Parathyroid adenoma (tissue), 2 donors: ENCODE data around the gene LRRTM2.

ENCODE experiments used
- H2AFZ ChIP-seq: fragments of 300-600 bp; sonication (generic); one replicate; pipeline ENCODE4 v1.7.0; 2017; ENCODE audit warnings: antibody characterized with exemption, mild to moderate bottlenecking
- H3K27ac ChIP-seq: fragments of 300-600 bp; sonication (generic); one replicate; pipeline ENCODE4 v1.7.0; 2017
- H3K27me3 ChIP-seq: fragments of 300-600 bp; sonication (generic); one replicate; pipeline ENCODE4 v1.7.0; 2017; ENCODE audit warnings: low read length; ENCODE audit not compliant: control insufficient read depth, insufficient read depth
- H3K36me3 ChIP-seq: fragments of 300-600 bp; sonication (generic); one replicate; pipeline ENCODE4 v1.7.0; 2017; ENCODE audit warnings: low read length; ENCODE audit not compliant: control insufficient read depth, insufficient read depth
- H3K4me1 ChIP-seq: fragments of 300-600 bp; sonication (generic); one replicate; pipeline ENCODE4 v1.7.0; 2017; ENCODE audit warnings: control low read depth
- H3K4me2 ChIP-seq: fragments of 300-600 bp; sonication (generic); one replicate; pipeline ENCODE4 v1.7.0; 2017; ENCODE audit warnings: low read length
- H3K4me3 ChIP-seq: fragments of 300-600 bp; sonication (generic); one replicate; pipeline ENCODE4 v1.7.0; 2017; ENCODE audit warnings: low read depth, low read length
- H3K79me2 ChIP-seq: fragments of 300-600 bp; sonication (generic); one replicate; pipeline ENCODE4 v1.7.0; 2017; ENCODE audit warnings: control low read depth
- H3K9ac ChIP-seq: fragments of 300-600 bp; sonication (generic); one replicate; pipeline ENCODE4 v1.7.0; 2017; ENCODE audit warnings: mild to moderate bottlenecking
- H3K9me3 ChIP-seq: fragments of 300-600 bp; sonication (generic); one replicate; pipeline ENCODE4 v1.7.0; 2017; ENCODE audit warnings: low read length; ENCODE audit not compliant: control insufficient read depth
- TF ChIP-seq, protein P1 (sequence below): fragments of 300-600 bp; sonication (generic); IDR thresholded peaks from one replicate; pipeline ENCODE4 v1.7.0; 2017; ENCODE audit warnings: antibody characterized with exemption, mild to moderate bottlenecking
- donor health status: primary hyperparathyroidism.

LRRTM2 gene

DNA sequence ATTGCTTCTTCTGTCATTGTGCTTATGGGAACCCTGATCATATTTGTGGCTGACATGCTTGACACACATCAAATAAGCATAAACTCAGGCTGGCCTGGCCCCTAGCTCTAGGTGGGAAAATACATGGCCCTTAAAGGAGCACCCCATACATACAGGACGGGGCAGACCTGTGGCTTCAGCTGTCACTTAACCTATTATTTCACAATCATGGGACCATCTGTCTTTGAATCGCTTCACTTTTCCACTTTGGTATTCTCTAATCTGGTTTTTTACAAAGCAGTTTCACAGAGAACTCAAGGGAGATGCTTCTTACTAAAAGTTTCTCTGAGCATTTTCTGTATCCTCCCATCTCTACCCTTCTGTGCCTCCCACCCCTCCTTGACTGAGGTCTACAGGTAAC lies 34.6 kb upstream of the LRRTM2 start:
- H3K4me3 ChIP-seq, result no peak overlapping the region
- TF ChIP-seq, protein P1, sequence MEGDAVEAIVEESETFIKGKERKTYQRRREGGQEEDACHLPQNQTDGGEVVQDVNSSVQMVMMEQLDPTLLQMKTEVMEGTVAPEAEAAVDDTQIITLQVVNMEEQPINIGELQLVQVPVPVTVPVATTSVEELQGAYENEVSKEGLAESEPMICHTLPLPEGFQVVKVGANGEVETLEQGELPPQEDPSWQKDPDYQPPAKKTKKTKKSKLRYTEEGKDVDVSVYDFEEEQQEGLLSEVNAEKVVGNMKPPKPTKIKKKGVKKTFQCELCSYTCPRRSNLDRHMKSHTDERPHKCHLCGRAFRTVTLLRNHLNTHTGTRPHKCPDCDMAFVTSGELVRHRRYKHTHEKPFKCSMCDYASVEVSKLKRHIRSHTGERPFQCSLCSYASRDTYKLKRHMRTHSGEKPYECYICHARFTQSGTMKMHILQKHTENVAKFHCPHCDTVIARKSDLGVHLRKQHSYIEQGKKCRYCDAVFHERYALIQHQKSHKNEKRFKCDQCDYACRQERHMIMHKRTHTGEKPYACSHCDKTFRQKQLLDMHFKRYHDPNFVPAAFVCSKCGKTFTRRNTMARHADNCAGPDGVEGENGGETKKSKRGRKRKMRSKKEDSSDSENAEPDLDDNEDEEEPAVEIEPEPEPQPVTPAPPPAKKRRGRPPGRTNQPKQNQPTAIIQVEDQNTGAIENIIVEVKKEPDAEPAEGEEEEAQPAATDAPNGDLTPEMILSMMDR, result no peak
- H3K9me3 ChIP-seq, result no peaks in the 10 kb centered on the region
- no peak overlapping the region for H3K27ac ChIP-seq
- no peak overlapping the region for H3K9ac ChIP-seq
- no peaks in the 10 kb centered on the region for H3K36me3 ChIP-seq
- H3K4me1 ChIP-seq, result no peaks in the 10 kb centered on the region
- H2AFZ ChIP-seq, result no peak overlapping the region
- H3K79me2 ChIP-seq, result peaks cover 4% of the 10 kb centered on the region
- H3K4me2 ChIP-seq, result no peak overlapping the region
- no peaks in the 10 kb centered on the region for H3K27me3 ChIP-seq

DNA sequence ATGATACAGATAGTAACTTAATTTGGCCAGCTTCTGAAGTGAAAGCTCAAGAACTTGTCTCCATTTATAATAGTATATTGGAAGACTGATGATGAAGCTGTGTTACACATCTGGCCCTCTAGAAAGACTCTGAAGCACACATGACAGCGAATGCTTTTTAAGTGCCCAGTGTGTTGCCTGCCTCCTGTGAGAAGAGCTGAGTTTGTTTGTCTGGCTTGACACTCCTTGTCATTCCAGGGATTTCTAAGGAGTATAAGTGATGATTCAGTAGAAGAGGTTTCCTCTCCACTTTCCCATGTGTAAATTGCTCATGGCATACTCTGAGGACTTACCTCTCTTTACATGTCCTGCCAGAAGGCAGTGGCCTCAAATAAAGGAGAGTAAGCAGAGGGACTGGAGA lies 30.4 kb upstream of the LRRTM2 start:
- H3K4me2 ChIP-seq, result no peak overlapping the region
- H3K36me3 ChIP-seq, result no peaks in the 10 kb centered on the region
- H2AFZ ChIP-seq, result no peak overlapping the region
- no peak overlapping the region for H3K9ac ChIP-seq
- H3K4me3 ChIP-seq, result no peak overlapping the region
- peaks cover under 1% of the 10 kb centered on the region for H3K79me2 ChIP-seq
- H3K4me1 ChIP-seq, result no peaks in the 10 kb centered on the region
- H3K9me3 ChIP-seq, result no peaks in the 10 kb centered on the region
- TF ChIP-seq, protein P1, result no peak
- no peaks in the 10 kb centered on the region for H3K27me3 ChIP-seq
- H3K27ac ChIP-seq, result no peak overlapping the region

DNA sequence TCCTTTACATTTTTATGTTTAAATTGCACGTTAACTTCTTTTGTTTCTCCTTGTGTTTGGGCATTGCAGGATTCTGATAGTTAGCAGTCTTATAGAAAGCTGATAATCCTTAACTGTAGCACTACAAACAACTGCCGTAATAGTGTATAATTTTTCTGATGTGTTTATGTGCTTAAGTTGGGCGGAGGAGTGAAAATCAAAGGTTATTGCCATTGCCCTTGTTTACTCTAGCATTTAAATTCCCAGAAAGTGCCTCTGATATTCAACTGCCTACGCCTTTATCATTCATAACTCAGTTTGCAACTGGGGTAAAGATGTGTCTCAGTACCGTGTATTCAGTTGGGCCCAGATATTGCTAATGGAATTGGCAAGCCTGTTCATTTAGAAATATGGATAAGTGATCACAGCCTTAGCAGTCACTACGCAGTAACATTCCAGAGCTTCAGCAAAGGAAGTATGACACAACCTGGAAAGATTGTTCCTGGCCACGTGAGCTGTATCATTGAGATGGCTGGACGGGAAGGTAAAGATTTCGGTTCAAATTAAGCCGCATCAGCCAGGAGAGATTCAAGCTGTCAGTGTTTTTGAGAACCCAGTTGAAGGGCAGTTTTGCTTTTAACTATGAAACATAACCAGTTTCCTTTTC lies 28.1 kb upstream of the LRRTM2 start:
- Histone ChIP-seq H3K27ac (no peak overlapping the region), H3K4me1 (no peaks in the 10 kb centered on the region), H3K79me2 (no peaks in the 10 kb centered on the region), H3K27me3 (no peaks in the 10 kb centered on the region), H2AFZ (no peak overlapping the region), H3K4me3 (no peak overlapping the region), H3K9ac (no peak overlapping the region), H3K9me3 (no peaks in the 10 kb centered on the region), H3K36me3 (no peaks in the 10 kb centered on the region), H3K4me2 (no peak overlapping the region)
- TF ChIP-seq, protein P1, result no peak

DNA sequence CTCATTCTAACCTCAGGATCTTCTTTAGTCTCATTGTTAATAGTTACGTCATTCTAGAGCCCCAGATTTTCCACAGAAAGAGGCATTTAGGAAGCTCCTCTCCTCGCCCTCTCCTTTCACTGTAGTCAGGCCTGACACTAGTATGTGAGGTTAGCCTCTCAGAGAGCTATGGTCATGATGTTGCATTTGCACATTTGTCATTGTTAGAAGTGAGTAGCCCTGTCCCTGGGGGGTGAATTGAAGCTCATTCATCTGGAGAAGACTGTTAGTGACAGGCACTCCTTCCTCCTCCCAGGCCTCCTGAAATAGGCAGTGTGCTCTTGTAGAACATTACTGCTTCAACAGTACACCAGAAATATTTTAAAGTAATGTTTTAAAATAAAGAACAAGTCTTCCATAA lies 26.6 kb upstream of the LRRTM2 start:
- no peak overlapping the region for H3K9ac ChIP-seq
- H3K36me3 ChIP-seq, result no peaks in the 10 kb centered on the region
- no peak overlapping the region for H2AFZ ChIP-seq
- no peak overlapping the region for H3K4me2 ChIP-seq
- TF ChIP-seq, protein P1, result no peak
- H3K27ac ChIP-seq, result no peak overlapping the region
- H3K79me2 ChIP-seq, result no peaks in the 10 kb centered on the region
- H3K9me3 ChIP-seq, result no peaks in the 10 kb centered on the region
- no peaks in the 10 kb centered on the region for H3K27me3 ChIP-seq
- no peaks in the 10 kb centered on the region for H3K4me1 ChIP-seq
- no peak overlapping the region for H3K4me3 ChIP-seq

DNA sequence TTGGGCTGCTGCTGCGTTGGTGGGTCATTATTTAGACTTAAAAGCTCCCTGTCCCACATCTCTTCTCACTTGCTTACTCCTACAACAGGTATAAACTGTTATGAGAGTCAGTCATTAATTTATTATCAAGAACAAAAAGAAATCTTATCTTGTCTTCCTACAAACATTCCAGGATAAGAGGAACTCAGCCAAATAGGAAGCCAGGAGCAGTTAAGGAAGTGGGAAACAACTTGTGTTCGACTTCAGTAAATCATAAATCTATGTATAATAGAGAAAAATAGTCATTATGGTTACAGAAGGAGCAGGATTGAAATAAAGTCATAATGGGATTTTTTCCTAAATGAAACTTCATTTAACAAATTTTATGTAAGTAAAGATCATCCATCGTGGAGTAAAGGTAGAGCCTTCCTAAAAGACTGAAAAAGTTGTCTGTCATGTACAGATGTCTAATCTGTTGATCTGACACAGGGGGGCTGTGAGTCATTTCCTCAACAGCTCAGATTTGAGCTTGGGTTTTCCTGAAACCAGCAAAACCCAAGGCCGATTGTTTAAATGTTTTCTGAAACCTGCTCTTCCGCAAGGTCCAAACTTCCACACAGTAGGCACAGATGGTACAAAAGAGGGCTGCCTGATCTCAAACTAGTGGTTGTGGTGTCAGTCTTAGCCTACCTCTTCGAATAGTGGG lies 25.3 kb upstream of the LRRTM2 start:
- H3K9ac ChIP-seq, result no peak overlapping the region
- H3K27me3 ChIP-seq, result no peaks in the 10 kb centered on the region
- H2AFZ ChIP-seq, result no peak overlapping the region
- H3K4me2 ChIP-seq, result no peak overlapping the region
- TF ChIP-seq, protein P1, result no peak
- no peaks in the 10 kb centered on the region for H3K36me3 ChIP-seq
- no peaks in the 10 kb centered on the region for H3K79me2 ChIP-seq
- H3K9me3 ChIP-seq, result no peaks in the 10 kb centered on the region
- H3K4me3 ChIP-seq, result no peak overlapping the region
- no peak overlapping the region for H3K27ac ChIP-seq
- no peaks in the 10 kb centered on the region for H3K4me1 ChIP-seq
